Measurements from ENCODE around the gene MEP1A.
A peak's percentile ranks its signal among the peaks of the same experiment; 100 is the strongest.
"Not testable (repeated sequence)": the region's sequence is repeated elsewhere in the genome, so short reads cannot be mapped to it uniquely, and the experiment has no call there.

DNA sequence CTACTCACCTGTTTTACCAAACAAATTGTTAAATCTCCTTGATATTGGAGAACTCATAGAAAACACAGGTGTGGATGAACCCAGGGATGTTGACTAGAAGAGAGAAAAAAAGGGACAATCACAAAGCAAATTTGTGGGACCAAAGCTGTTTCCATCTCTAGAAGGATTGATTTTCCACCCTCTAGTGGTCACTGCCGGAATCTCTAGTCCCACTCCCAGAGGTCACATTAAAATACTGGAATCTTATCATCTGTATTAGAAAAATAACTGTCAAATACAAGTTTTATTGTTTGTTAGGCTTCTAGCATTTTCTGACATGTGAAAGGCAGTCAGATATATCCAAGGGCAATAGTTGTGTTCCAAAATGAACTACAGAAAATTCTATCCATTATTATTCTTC is 62.8 kb downstream of the MEP1A start:
- TF ChIP-seq, protein P1, sequence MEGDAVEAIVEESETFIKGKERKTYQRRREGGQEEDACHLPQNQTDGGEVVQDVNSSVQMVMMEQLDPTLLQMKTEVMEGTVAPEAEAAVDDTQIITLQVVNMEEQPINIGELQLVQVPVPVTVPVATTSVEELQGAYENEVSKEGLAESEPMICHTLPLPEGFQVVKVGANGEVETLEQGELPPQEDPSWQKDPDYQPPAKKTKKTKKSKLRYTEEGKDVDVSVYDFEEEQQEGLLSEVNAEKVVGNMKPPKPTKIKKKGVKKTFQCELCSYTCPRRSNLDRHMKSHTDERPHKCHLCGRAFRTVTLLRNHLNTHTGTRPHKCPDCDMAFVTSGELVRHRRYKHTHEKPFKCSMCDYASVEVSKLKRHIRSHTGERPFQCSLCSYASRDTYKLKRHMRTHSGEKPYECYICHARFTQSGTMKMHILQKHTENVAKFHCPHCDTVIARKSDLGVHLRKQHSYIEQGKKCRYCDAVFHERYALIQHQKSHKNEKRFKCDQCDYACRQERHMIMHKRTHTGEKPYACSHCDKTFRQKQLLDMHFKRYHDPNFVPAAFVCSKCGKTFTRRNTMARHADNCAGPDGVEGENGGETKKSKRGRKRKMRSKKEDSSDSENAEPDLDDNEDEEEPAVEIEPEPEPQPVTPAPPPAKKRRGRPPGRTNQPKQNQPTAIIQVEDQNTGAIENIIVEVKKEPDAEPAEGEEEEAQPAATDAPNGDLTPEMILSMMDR (IDR thresholded peaks at IDR 0.05; ENCODE audit: insufficient read depth, low read length, poor library complexity, severe bottlenecking) = peak; percentile 76
- TF ChIP-seq EZH2phosphoT487 (conservative IDR thresholded peaks at IDR 0.05; ENCODE audit: low read length) = not testable (repeated sequence)
